HepG2 (cell line): ENCODE results near the gene PRKD2.

Source experiments
- POLR2A ChIP-seq, 2 experiments: IDR thresholded peaks; 2 replicates each; pipeline ENCODE4 v1.6.1; 2011; ENCODE audit warnings: low read depth in 2 of 2, low read length in 2 of 2, mild to moderate bottlenecking in 1 of 2, moderate library complexity in 1 of 2; ENCODE audit not compliant: insufficient read depth in 1 of 2
- TF ChIP-seq, protein P1 (sequence below): sonication (generic); formaldehyde crosslinking; IDR thresholded peaks from 2 replicates; pipeline ENCODE4 v1.4.0; 2020; ENCODE audit warnings: mild to moderate bottlenecking, missing genetic modification reagents, borderline replicate concordance

DNA sequence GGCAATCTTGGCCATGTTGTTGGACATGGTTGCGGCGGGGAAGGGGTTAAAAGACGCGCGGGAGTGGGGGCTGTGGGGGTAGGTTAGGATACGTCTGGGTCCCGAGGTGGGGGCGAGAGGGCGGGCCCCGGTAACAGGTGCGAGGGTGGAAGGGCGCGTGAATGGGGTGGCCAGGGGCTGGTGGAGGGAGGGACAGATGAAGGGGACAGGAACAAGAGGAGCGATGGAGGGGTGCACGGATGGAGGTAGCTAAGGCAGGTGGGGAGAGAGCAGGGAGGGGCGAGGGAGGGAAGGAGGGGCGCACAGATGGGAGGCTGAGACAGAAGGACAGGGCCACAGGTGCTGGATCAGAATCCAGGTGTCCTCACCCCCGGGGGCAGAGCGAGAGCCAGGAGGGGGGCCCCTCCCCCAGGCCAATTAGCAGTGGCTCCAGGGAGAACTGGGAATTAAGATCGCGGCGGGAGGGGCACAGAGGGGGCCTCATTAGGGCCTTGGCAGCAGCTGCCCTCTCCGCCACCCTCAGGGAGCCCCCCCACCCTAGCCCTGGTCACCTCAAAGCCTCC lies 82.2 kb downstream of the PRKD2 start:
- no peak for TF ChIP-seq POLR2A (IDR thresholded peaks at IDR 0.05; ENCODE audit: insufficient read depth in 1 of 2, low read depth in 2 of 2, low read length in 2 of 2)
- TF ChIP-seq, protein P1, sequence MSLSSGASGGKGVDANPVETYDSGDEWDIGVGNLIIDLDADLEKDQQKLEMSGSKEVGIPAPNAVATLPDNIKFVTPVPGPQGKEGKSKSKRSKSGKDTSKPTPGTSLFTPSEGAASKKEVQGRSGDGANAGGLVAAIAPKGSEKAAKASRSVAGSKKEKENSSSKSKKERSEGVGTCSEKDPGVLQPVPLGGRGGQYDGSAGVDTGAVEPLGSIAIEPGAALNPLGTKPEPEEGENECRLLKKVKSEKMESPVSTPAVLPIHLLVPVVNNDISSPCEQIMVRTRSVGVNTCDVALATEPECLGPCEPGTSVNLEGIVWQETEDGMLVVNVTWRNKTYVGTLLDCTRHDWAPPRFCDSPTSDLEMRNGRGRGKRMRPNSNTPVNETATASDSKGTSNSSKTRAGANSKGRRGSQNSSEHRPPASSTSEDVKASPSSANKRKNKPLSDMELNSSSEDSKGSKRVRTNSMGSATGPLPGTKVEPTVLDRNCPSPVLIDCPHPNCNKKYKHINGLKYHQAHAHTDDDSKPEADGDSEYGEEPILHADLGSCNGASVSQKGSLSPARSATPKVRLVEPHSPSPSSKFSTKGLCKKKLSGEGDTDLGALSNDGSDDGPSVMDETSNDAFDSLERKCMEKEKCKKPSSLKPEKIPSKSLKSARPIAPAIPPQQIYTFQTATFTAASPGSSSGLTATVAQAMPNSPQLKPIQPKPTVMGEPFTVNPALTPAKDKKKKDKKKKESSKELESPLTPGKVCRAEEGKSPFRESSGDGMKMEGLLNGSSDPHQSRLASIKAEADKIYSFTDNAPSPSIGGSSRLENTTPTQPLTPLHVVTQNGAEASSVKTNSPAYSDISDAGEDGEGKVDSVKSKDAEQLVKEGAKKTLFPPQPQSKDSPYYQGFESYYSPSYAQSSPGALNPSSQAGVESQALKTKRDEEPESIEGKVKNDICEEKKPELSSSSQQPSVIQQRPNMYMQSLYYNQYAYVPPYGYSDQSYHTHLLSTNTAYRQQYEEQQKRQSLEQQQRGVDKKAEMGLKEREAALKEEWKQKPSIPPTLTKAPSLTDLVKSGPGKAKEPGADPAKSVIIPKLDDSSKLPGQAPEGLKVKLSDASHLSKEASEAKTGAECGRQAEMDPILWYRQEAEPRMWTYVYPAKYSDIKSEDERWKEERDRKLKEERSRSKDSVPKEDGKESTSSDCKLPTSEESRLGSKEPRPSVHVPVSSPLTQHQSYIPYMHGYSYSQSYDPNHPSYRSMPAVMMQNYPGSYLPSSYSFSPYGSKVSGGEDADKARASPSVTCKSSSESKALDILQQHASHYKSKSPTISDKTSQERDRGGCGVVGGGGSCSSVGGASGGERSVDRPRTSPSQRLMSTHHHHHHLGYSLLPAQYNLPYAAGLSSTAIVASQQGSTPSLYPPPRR (CRISPR knock-in tag) = no peak
